H9 (cell line): Measurements from ENCODE around the gene VDAC1. TPM values are rescaled to one million over a fixed set of nuclear protein-coding genes. Genes with fewer than 3 reads are reported as not detected.
A peak's percentile ranks its signal among the peaks of the same experiment; 100 is the strongest.

Experiments used
- DNase-seq: peaks from one replicate; pipeline ENCODE4 v3.0.0-alpha.2; 2017
- H2AFZ ChIP-seq: one replicate; pipeline ENCODE4 v1.6.1; 2013; ENCODE audit warnings: mild to moderate bottlenecking, low read length, control low read depth, moderate library complexity
- H2AK5ac ChIP-seq: 2 replicates; pipeline ENCODE4 v1.6.1; 2013; ENCODE audit warnings: low read length, control low read depth, mixed read lengths; ENCODE audit not compliant: insufficient read length
- H2BK120ac ChIP-seq: one replicate; pipeline ENCODE4 v1.6.1; 2013; ENCODE audit warnings: low read depth, mild to moderate bottlenecking, low read length, control low read depth, inconsistent platforms; ENCODE audit not compliant: poor library complexity, severe bottlenecking
- H2BK12ac ChIP-seq: 2 replicates; pipeline ENCODE4 v1.6.1; 2013; ENCODE audit warnings: low read length, control low read depth, mixed read lengths, low read depth; ENCODE audit not compliant: insufficient read length
- H2BK15ac ChIP-seq: 2 replicates; pipeline ENCODE4 v1.6.1; 2013; ENCODE audit warnings: low read depth, low read length, control low read depth
- H2BK20ac ChIP-seq: one replicate; pipeline ENCODE4 v1.6.1; 2013; ENCODE audit warnings: low read depth, mild to moderate bottlenecking, low read length, control low read depth, inconsistent platforms; ENCODE audit not compliant: poor library complexity, severe bottlenecking
- H2BK5ac ChIP-seq: 2 replicates; pipeline ENCODE4 v1.6.1; 2013; ENCODE audit warnings: low read length, control low read depth, mixed read lengths; ENCODE audit not compliant: insufficient read length
- H3K14ac ChIP-seq: 2 replicates; pipeline ENCODE4 v1.6.1; 2013; ENCODE audit warnings: low read length, control low read depth; ENCODE audit not compliant: insufficient read depth
- H3K18ac ChIP-seq: 2 replicates; pipeline ENCODE4 v1.6.1; 2013; ENCODE audit warnings: low read depth, mild to moderate bottlenecking, mixed read lengths, low read length, control low read depth; ENCODE audit not compliant: insufficient read length
- H3K23ac ChIP-seq: 2 replicates; pipeline ENCODE4 v1.6.1; 2013; ENCODE audit warnings: low read length, control low read depth, mixed read lengths, low read depth; ENCODE audit not compliant: insufficient read length
- H3K23me2 ChIP-seq: 2 replicates; pipeline ENCODE4 v1.6.1; 2013; ENCODE audit warnings: low read depth, mild to moderate bottlenecking, mixed read lengths, low read length, control low read depth; ENCODE audit not compliant: insufficient read length, poor library complexity, severe bottlenecking
- H3K27ac ChIP-seq: 2 replicates; pipeline ENCODE4 v1.5.1; 2013; ENCODE audit warnings: low read length, control low read depth, mixed read lengths, low read depth; ENCODE audit not compliant: insufficient read length
- H3K27me3 ChIP-seq: 2 replicates; pipeline ENCODE4 v1.6.1; 2013; ENCODE audit warnings: low read length, control low read depth, inconsistent platforms; ENCODE audit not compliant: insufficient read depth
- H3K4ac ChIP-seq: 2 replicates; pipeline ENCODE4 v1.6.1; 2013; ENCODE audit warnings: low read depth, mild to moderate bottlenecking, control low read depth, inconsistent platforms, low read length, moderate library complexity
- H3K4me1 ChIP-seq: 2 replicates; pipeline ENCODE4 v1.6.1; 2013; ENCODE audit warnings: low read length, control low read depth, inconsistent platforms; ENCODE audit not compliant: insufficient read depth
- H3K4me2 ChIP-seq: 2 replicates; pipeline ENCODE4 v1.6.1; 2013; ENCODE audit warnings: low read length, control low read depth, mixed read lengths; ENCODE audit not compliant: insufficient read length, insufficient read depth
- H3K56ac ChIP-seq: 2 replicates; pipeline ENCODE4 v1.6.1; 2013; ENCODE audit warnings: low read depth, mild to moderate bottlenecking, mixed read lengths, low read length, control low read depth; ENCODE audit not compliant: insufficient read length
- H3K79me1 ChIP-seq: 2 replicates; pipeline ENCODE4 v1.6.1; 2013; ENCODE audit warnings: low read depth, mild to moderate bottlenecking, moderate library complexity, low read length, control low read depth, inconsistent platforms; ENCODE audit not compliant: insufficient read depth, poor library complexity, severe bottlenecking
- H3K79me2 ChIP-seq: 2 replicates; pipeline ENCODE4 v1.6.1; 2013; ENCODE audit warnings: low read length, control low read depth, inconsistent platforms; ENCODE audit not compliant: insufficient read depth
- H3K9ac ChIP-seq: 2 replicates; pipeline ENCODE4 v1.6.1; 2013; ENCODE audit warnings: low read length, control low read depth, mixed read lengths; ENCODE audit not compliant: insufficient read length; ENCODE audit errors: extremely low read depth
- H3K9me3 ChIP-seq: one replicate; pipeline ENCODE4 v1.6.1; 2013; ENCODE audit warnings: low read depth, low read length, inconsistent platforms; ENCODE audit not compliant: control insufficient read depth
- H3T11ph ChIP-seq: one replicate; pipeline ENCODE4 v1.6.1; 2013; ENCODE audit warnings: mild to moderate bottlenecking, low read length, control low read depth, inconsistent platforms
- H4K20me1 ChIP-seq: one replicate; pipeline ENCODE4 v1.6.1; 2013; ENCODE audit not compliant: control insufficient read depth, insufficient read length, insufficient read depth
- H4K5ac ChIP-seq: 2 replicates; pipeline ENCODE4 v1.6.1; 2013; ENCODE audit warnings: low read depth, mild to moderate bottlenecking, mixed read lengths, low read length, control low read depth; ENCODE audit not compliant: insufficient read length
- H4K8ac ChIP-seq: replicated peaks from 2 replicates; pipeline ENCODE4 v1.6.1; 2013; ENCODE audit warnings: low read length, control low read depth, mixed read lengths, low read depth; ENCODE audit not compliant: insufficient read length
- H4K91ac ChIP-seq: 2 replicates; pipeline ENCODE4 v1.6.1; 2013; ENCODE audit warnings: low read depth, mild to moderate bottlenecking, moderate library complexity, mixed read lengths, low read length, control low read depth; ENCODE audit not compliant: insufficient read length
- H3K27ac Mint-ChIP-seq, 3 experiments: 2 replicates in 2 of 3; 3 replicates in 1 of 3; pipeline ENCODE4 v1.8.0; 2020 to 2021; ENCODE audit warnings: mixed read lengths in 3 of 3, mild to moderate bottlenecking in 1 of 3, moderate library complexity in 1 of 3
- H3K27me3 Mint-ChIP-seq: 2 replicates; pipeline ENCODE4 v1.8.0; 2021; ENCODE audit warnings: low read depth, mild to moderate bottlenecking, moderate library complexity, mixed read lengths
- H3K36me3 Mint-ChIP-seq, 3 experiments: 2 replicates in 2 of 3; 3 replicates in 1 of 3; pipeline ENCODE4 v1.8.0; 2020 to 2021; ENCODE audit warnings: low read depth in 3 of 3, mixed read lengths in 3 of 3; ENCODE audit not compliant: insufficient read depth in 1 of 3
- H3K4me1 Mint-ChIP-seq, 2 experiments: 2 replicates each; pipeline ENCODE4 v1.8.0; 2020; ENCODE audit warnings: mixed read lengths in 2 of 2
- H3K4me3 Mint-ChIP-seq, 2 experiments: 2 replicates in 1 of 2; 3 replicates in 1 of 2; pipeline ENCODE4 v1.8.0; 2020 to 2021; ENCODE audit warnings: mild to moderate bottlenecking in 2 of 2, mixed read lengths in 2 of 2, moderate library complexity in 1 of 2
- H3K9me3 Mint-ChIP-seq, 2 experiments: 2 replicates in 1 of 2; 3 replicates in 1 of 2; pipeline ENCODE4 v1.8.0; 2020; ENCODE audit warnings: mild to moderate bottlenecking in 2 of 2, mixed read lengths in 2 of 2, moderate library complexity in 1 of 2
- CTCF ChIP-seq: fragments of 200-600 bp; sonication (generic); conservative IDR thresholded peaks from 3 replicates; pipeline ENCODE4 v1.8.0; 2021; ENCODE audit warnings: antibody characterized with exemption, mild to moderate bottlenecking
- WGBS: extraction: QIAGEN DNeasy Blood & Tissue Kit; methylation state at CpG from one replicate; pipeline ENCODE4 v1.1.7; 2013; ENCODE audit warnings: missing lambda C conversion rate, low lambda C conversion rate, mixed read lengths; ENCODE audit not compliant: insufficient read length; ENCODE audit errors: extremely low coverage; 5-methylcytosine and 5-hydroxymethylcytosine counted together
- total RNA-seq: library from RNA; stranded (reverse); gene quantifications from 2 replicates; pipeline ENCODE4 v1.2.1, GENCODE V29; 2021

The VDAC1 gene
- total RNA-seq, 1 experiment from 2014 or later = 208 TPM

GRCh38 chr5:134053314-134053839 lies 48.6 kb upstream of the VDAC1 start:
- H3K18ac ChIP-seq = no peak overlapping the region
- no peak overlapping the region for H2BK5ac ChIP-seq
- no peak overlapping the region for H2AFZ ChIP-seq
- H3K23me2 ChIP-seq = no peaks in the 10 kb centered on the region
- no peak overlapping the region for H3K9ac ChIP-seq
- Mint-ChIP-seq H3K27me3 (peaks cover 18% of the 10 kb centered on the region), H3K27ac (peak overlapping the region in 1 of 3 experiments; percentile 71; a peak in 2 of 7 replicates), H3K4me3 (no peak overlapping the region; a peak in 1 of 5 replicates), H3K4me1 (peaks cover 48 to 51% of the 10 kb centered on the region in 2 experiments), H3K9me3 (peaks cover 0 to 2% of the 10 kb centered on the region in 2 experiments; a peak in 1 of 5 replicates), H3K36me3 (no peaks in the 10 kb centered on the region)
- no peak overlapping the region for H3K4ac ChIP-seq
- no peak overlapping the region for H3K27ac ChIP-seq
- H2BK20ac ChIP-seq = no peak overlapping the region
- DNase-seq = peak; percentile 63
- no CpG with 5 or more reads among the region's 8 CpGs for WGBS
- no peak overlapping the region for H3T11ph ChIP-seq
- H4K8ac ChIP-seq = no peak overlapping the region
- H2BK12ac ChIP-seq = no peak overlapping the region
- H3K23ac ChIP-seq = no peak overlapping the region
- TF ChIP-seq CTCF = peak; percentile 46; the same call in 2 of the 3 replicates
- H3K14ac ChIP-seq = no peak overlapping the region
- no peak overlapping the region for H3K56ac ChIP-seq
- no peak overlapping the region for H2AK5ac ChIP-seq
- no peak overlapping the region for H4K5ac ChIP-seq
- H3K27me3 ChIP-seq = no peaks in the 10 kb centered on the region
- no peaks in the 10 kb centered on the region for H4K20me1 ChIP-seq
- no peak overlapping the region for H3K4me2 ChIP-seq
- no peaks in the 10 kb centered on the region for H3K79me1 ChIP-seq
- H3K79me2 ChIP-seq = no peaks in the 10 kb centered on the region
- peaks cover 13% of the 10 kb centered on the region; the same call in 1 of the 2 replicates for H3K4me1 ChIP-seq
- H3K9me3 ChIP-seq = no peaks in the 10 kb centered on the region
- no peak overlapping the region for H2BK120ac ChIP-seq
- no peak overlapping the region for H2BK15ac ChIP-seq
- H4K91ac ChIP-seq = no peak overlapping the region
